Measurements from ENCODE around the gene CTNNA1.

Gene CTNNA1

GRCh38 chr5:138770291-138770690 is 17.1 kb downstream of the CTNNA1 start:
- Histone ChIP-seq H3K4me1 (ENCODE audit: control insufficient read depth, insufficient read depth, low read length) (peaks cover 23% of the 10 kb centered on the region), H3K4me3 (ENCODE audit: low read depth, low read length) (no peak overlapping the region), H3K36me3 (ENCODE audit: control insufficient read depth in 2 of 2, insufficient read depth in 1 of 2, low read length in 2 of 2) (peaks cover 3 to 4% of the 10 kb centered on the region in 2 experiments; a peak in 2 of 3 replicates), H3K9me3 (ENCODE audit: control insufficient read depth, insufficient read depth, low read depth, low read length) (no peaks in the 10 kb centered on the region), H3K27ac (ENCODE audit: extremely low read depth, low read depth, low read length) (no peak overlapping the region)
- CTCF ChIA-PET: interaction anchor here (0.6 to 1.0 kb wide), 3 partner anchors 19 to 151 kb away, joined by 3 to 6 read pairs (median 3); no protein-coding TSS in a partner anchor
- POLR2A ChIA-PET: no interaction called here
- TF ChIP-seq ZIC2 (tag by site-specific recombination; IDR thresholded peaks at IDR 0.05) (peak; percentile 68), ZNF169 (tag by site-specific recombination; IDR thresholded peaks at IDR 0.05) (no peak), GLIS1 (tag by site-specific recombination; IDR thresholded peaks at IDR 0.05) (0 out of 2 replicates have a peak, but pooled peaks have one; percentile 20)

GRCh38 chr5:138770977-138771376 is 17.8 kb downstream of the CTNNA1 start:
- Histone ChIP-seq H3K4me3 (ENCODE audit: low read depth, low read length) (no peak overlapping the region), H3K36me3 (ENCODE audit: control insufficient read depth in 2 of 2, insufficient read depth in 1 of 2, low read length in 2 of 2) (peaks cover 3 to 4% of the 10 kb centered on the region in 2 experiments; a peak in 2 of 3 replicates), H3K27ac (ENCODE audit: extremely low read depth, low read depth, low read length) (no peak overlapping the region), H3K4me1 (ENCODE audit: control insufficient read depth, insufficient read depth, low read length) (peaks cover 23% of the 10 kb centered on the region), H3K9me3 (ENCODE audit: control insufficient read depth, insufficient read depth, low read depth, low read length) (no peaks in the 10 kb centered on the region)
- CTCF ChIA-PET: interaction anchor here (0.6 to 0.7 kb wide), 2 partner anchors 54 to 70 kb away, joined by 3 to 6 read pairs; no protein-coding TSS in a partner anchor
- POLR2A ChIA-PET: no interaction called here
- TF ChIP-seq ZBTB1 (tag by site-specific recombination; IDR thresholded peaks at IDR 0.05) (no peak), ZNF366 (tag by site-specific recombination; conservative IDR thresholded peaks at IDR 0.05) (no peak), ZNF580 (tag by site-specific recombination; IDR thresholded peaks at IDR 0.05) (no peak), ZNF473 (tag by site-specific recombination; IDR thresholded peaks at IDR 0.05) (no peak), ZNF26 (tag by site-specific recombination; IDR thresholded peaks at IDR 0.05) (no peak), ZNF488 (tag by site-specific recombination; IDR thresholded peaks at IDR 0.05) (no peak), ZNF18 (tag by site-specific recombination; IDR thresholded peaks at IDR 0.05) (no peak), ZBTB20 (tag by site-specific recombination; IDR thresholded peaks at IDR 0.05) (no peak), ZNF239 (tag by site-specific recombination; IDR thresholded peaks at IDR 0.05) (no peak)
- TF ChIP-seq, protein P1, sequence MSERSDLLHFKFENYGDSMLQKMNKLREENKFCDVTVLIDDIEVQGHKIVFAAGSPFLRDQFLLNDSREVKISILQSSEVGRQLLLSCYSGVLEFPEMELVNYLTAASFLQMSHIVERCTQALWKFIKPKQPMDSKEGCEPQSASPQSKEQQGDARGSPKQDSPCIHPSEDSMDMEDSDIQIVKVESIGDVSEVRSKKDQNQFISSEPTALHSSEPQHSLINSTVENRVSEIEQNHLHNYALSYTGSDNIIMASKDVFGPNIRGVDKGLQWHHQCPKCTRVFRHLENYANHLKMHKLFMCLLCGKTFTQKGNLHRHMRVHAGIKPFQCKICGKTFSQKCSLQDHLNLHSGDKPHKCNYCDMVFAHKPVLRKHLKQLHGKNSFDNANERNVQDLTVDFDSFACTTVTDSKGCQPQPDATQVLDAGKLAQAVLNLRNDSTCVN (tag by site-specific recombination; optimal IDR thresholded peaks at IDR 0.05): no peak
- TF ChIP-seq, protein P2, sequence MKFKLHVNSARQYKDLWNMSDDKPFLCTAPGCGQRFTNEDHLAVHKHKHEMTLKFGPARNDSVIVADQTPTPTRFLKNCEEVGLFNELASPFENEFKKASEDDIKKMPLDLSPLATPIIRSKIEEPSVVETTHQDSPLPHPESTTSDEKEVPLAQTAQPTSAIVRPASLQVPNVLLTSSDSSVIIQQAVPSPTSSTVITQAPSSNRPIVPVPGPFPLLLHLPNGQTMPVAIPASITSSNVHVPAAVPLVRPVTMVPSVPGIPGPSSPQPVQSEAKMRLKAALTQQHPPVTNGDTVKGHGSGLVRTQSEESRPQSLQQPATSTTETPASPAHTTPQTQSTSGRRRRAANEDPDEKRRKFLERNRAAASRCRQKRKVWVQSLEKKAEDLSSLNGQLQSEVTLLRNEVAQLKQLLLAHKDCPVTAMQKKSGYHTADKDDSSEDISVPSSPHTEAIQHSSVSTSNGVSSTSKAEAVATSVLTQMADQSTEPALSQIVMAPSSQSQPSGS (tag by site-specific recombination; IDR thresholded peaks at IDR 0.05; ENCODE audit: low read depth): no peak

All from HEK293 (cell line).